ENCODE results near the gene PDCD5. TPM values are rescaled to one million over a fixed set of nuclear protein-coding genes. Genes with fewer than 3 reads are reported as not detected.

The PDCD5 gene
- polyA plus RNA-seq, 1 of the 3 experiments (the other 2 are of a cell fraction), result 188 TPM

DNA sequence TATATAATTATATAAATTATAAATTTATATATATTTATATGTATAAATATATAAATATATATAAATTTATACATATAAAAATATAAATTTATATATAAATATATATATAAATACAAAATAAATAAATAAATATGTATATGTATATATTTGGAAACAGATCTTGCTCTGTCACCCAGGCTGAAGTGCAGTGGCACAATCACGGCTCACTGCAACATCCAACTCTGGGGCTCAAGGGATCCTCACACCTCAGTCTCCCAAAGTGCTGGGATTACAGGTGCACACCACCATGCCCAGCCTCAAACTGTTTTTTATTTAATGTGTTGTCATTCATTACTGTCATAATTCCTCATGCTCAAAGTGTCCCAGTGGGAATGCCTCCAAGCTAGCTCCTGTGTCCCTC lies 25.2 kb upstream of the PDCD5 start:
- no peaks in the 10 kb centered on the region for H3K27me3 ChIP-seq (ENCODE audit: insufficient read depth)
- no peaks in the 10 kb centered on the region for H4K20me1 ChIP-seq (ENCODE audit: insufficient read depth)
- H3K79me2 ChIP-seq (ENCODE audit: insufficient read depth), result no peaks in the 10 kb centered on the region
- TF ChIP-seq RXRA (IDR thresholded peaks at IDR 0.05; ENCODE audit: borderline replicate concordance, low read depth) (no peak), FOXJ3 (CRISPR knock-in tag; IDR thresholded peaks at IDR 0.05) (no peak), SIN3A (IDR thresholded peaks at IDR 0.05; ENCODE audit: borderline replicate concordance, low read depth, low read length) (no peak), ELF1 (IDR thresholded peaks at IDR 0.05) (no peak), EZH2phosphoT487 (IDR thresholded peaks at IDR 0.05; ENCODE audit: borderline replicate concordance, low read depth) (no peak), MXI1 (IDR thresholded peaks at IDR 0.05; ENCODE audit: low read depth, low read length) (no peak), NFIC (IDR thresholded peaks at IDR 0.05; ENCODE audit: borderline replicate concordance) (no peak), MEF2A (IDR thresholded peaks at IDR 0.05; ENCODE audit: borderline replicate concordance, low read depth) (no peak)
- TF ChIP-seq, protein P1, sequence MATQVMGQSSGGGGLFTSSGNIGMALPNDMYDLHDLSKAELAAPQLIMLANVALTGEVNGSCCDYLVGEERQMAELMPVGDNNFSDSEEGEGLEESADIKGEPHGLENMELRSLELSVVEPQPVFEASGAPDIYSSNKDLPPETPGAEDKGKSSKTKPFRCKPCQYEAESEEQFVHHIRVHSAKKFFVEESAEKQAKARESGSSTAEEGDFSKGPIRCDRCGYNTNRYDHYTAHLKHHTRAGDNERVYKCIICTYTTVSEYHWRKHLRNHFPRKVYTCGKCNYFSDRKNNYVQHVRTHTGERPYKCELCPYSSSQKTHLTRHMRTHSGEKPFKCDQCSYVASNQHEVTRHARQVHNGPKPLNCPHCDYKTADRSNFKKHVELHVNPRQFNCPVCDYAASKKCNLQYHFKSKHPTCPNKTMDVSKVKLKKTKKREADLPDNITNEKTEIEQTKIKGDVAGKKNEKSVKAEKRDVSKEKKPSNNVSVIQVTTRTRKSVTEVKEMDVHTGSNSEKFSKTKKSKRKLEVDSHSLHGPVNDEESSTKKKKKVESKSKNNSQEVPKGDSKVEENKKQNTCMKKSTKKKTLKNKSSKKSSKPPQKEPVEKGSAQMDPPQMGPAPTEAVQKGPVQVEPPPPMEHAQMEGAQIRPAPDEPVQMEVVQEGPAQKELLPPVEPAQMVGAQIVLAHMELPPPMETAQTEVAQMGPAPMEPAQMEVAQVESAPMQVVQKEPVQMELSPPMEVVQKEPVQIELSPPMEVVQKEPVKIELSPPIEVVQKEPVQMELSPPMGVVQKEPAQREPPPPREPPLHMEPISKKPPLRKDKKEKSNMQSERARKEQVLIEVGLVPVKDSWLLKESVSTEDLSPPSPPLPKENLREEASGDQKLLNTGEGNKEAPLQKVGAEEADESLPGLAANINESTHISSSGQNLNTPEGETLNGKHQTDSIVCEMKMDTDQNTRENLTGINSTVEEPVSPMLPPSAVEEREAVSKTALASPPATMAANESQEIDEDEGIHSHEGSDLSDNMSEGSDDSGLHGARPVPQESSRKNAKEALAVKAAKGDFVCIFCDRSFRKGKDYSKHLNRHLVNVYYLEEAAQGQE (IDR thresholded peaks at IDR 0.05; ENCODE audit: low read depth, low read length), result no peak
- TF ChIP-seq, protein P2, sequence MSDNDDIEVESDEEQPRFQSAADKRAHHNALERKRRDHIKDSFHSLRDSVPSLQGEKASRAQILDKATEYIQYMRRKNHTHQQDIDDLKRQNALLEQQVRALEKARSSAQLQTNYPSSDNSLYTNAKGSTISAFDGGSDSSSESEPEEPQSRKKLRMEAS (IDR thresholded peaks at IDR 0.05; ENCODE audit: low read depth), result no peak
- H3K4me1 ChIP-seq (ENCODE audit: control insufficient read depth in 1 of 2, insufficient read depth in 2 of 2, low read depth in 1 of 2, low read length in 1 of 2), result no peaks in the 10 kb centered on the region
- DNase-seq, result no peak
- ChIA-PET CTCF (interaction anchor here (1.2 kb wide), 1 partner anchor 14 kb away, joined by 9 read pairs; no protein-coding TSS in a partner anchor), POLR2A (no interaction called here)
- H3K4me2 ChIP-seq, result no peak overlapping the region
- no peak overlapping the region for H3K27ac ChIP-seq (ENCODE audit: low read depth in 2 of 2, low read length in 1 of 2)
- H3K9me3 ChIP-seq, result no peaks in the 10 kb centered on the region
- no peaks in the 10 kb centered on the region for H3K36me3 ChIP-seq (replicated peaks in 1 of 2; ENCODE audit: control insufficient read depth in 1 of 2, insufficient read depth in 2 of 2, low read length in 1 of 2)
- H3F3A ChIP-seq (replicated peaks; ENCODE audit: insufficient read depth), result no peaks in the 10 kb centered on the region
- 53% methylated on average over 1 of the region's 1 CpG for WGBS (ENCODE audit: low lambda C conversion rate)
- no peaks in the 10 kb centered on the region for H3K9me2 ChIP-seq
- H3K4me3 ChIP-seq (ENCODE audit: low read depth in 2 of 2, low read length in 1 of 2), result no peak overlapping the region
- H3K9ac ChIP-seq, result no peak overlapping the region
- no peak overlapping the region for H2AFZ ChIP-seq (ENCODE audit: low read depth)

DNA sequence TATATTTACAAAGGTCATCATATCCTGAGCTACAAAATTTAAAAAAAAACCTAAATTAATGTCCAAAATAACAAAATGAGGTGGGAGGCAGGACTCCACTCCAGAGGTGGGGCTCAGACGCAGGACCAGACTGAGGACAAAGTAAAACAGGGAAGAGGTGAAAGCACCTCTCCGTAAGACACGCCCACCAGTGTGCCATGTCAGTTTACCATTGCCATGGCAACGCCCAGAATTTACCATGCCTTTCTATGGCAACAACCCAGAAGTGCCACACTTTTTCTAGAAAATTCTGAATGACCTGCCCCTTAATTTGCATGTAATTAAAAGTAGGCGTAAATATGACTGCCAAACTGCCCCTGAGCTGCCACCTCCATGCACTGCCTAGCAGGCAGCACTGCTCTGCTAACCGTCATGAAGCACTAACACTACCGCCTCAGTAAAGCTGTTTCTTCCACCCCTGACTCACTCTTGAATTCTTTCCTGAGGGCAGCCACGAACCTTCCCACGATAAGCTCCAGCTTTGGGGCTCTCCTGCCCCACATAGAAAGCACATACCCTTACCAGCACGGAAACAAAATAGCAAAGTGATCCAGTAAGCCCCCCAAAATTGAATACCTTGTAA lies 22.3 kb upstream of the PDCD5 start:
- H3K9ac ChIP-seq, result no peak overlapping the region
- ChIA-PET POLR2A (no interaction called here), CTCF (interaction anchor here (2.2 kb wide), 1 partner anchor 12 kb away, joined by 16 read pairs; no protein-coding TSS in a partner anchor)
- no peaks in the 10 kb centered on the region for H3K27me3 ChIP-seq (ENCODE audit: insufficient read depth)
- no peak overlapping the region for H3K27ac ChIP-seq (ENCODE audit: low read depth in 2 of 2, low read length in 1 of 2)
- H3K4me2 ChIP-seq, result no peak overlapping the region
- no peaks in the 10 kb centered on the region for H3K36me3 ChIP-seq (replicated peaks in 1 of 2; ENCODE audit: control insufficient read depth in 1 of 2, insufficient read depth in 2 of 2, low read length in 1 of 2)
- no peaks in the 10 kb centered on the region for H3K9me2 ChIP-seq
- DNase-seq, result no peak
- 52% methylated on average over 10 of the region's 10 CpGs for WGBS (ENCODE audit: low lambda C conversion rate)
- no peak overlapping the region for H2AFZ ChIP-seq (ENCODE audit: low read depth)
- no peaks in the 10 kb centered on the region for H3K79me2 ChIP-seq (ENCODE audit: insufficient read depth)
- no peaks in the 10 kb centered on the region for H3F3A ChIP-seq (replicated peaks; ENCODE audit: insufficient read depth)
- H3K4me1 ChIP-seq (ENCODE audit: control insufficient read depth in 1 of 2, insufficient read depth in 2 of 2, low read depth in 1 of 2, low read length in 1 of 2), result no peaks in the 10 kb centered on the region
- H3K4me3 ChIP-seq (ENCODE audit: low read depth in 2 of 2, low read length in 1 of 2), result no peak overlapping the region
- no peaks in the 10 kb centered on the region for H3K9me3 ChIP-seq
- H4K20me1 ChIP-seq (ENCODE audit: insufficient read depth), result no peaks in the 10 kb centered on the region
- TF ChIP-seq, protein P3, sequence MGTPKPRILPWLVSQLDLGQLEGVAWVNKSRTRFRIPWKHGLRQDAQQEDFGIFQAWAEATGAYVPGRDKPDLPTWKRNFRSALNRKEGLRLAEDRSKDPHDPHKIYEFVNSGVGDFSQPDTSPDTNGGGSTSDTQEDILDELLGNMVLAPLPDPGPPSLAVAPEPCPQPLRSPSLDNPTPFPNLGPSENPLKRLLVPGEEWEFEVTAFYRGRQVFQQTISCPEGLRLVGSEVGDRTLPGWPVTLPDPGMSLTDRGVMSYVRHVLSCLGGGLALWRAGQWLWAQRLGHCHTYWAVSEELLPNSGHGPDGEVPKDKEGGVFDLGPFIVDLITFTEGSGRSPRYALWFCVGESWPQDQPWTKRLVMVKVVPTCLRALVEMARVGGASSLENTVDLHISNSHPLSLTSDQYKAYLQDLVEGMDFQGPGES (IDR thresholded peaks at IDR 0.05; ENCODE audit: low read depth, low read length), result no peak
- no peak for TF ChIP-seq JUND (IDR thresholded peaks at IDR 0.05)
- TF ChIP-seq FOXM1 (IDR thresholded peaks at IDR 0.05; ENCODE audit: low read depth), result no peak
- no peak for TF ChIP-seq TCF12 (IDR thresholded peaks at IDR 0.05)
- no peak for TF ChIP-seq FOSL2 (IDR thresholded peaks at IDR 0.05; ENCODE audit: borderline replicate concordance, low read depth)
- no peak for TF ChIP-seq NRF1 (IDR thresholded peaks at IDR 0.05; ENCODE audit: low read depth, low read length)
- no peak for TF ChIP-seq RFX5 (IDR thresholded peaks at IDR 0.05; ENCODE audit: low read length)
- TF ChIP-seq GABPA (IDR thresholded peaks at IDR 0.05; ENCODE audit: low read depth), result no peak
- TF ChIP-seq MXI1 (IDR thresholded peaks at IDR 0.05; ENCODE audit: low read depth, low read length), result no peak
- no peak for TF ChIP-seq CHD2 (IDR thresholded peaks at IDR 0.05; ENCODE audit: low read length, partially characterized antibody)
- no peak for TF ChIP-seq TAF1 (IDR thresholded peaks at IDR 0.05; ENCODE audit: borderline replicate concordance, low read depth, low read length)
- TF ChIP-seq, protein P1 (IDR thresholded peaks at IDR 0.05; ENCODE audit: low read depth, low read length), result no peak
